HepG2 (cell line): ENCODE measurements around the gene HS6ST2.

ENCODE experiments used
- CEBPB ChIP-seq: IDR thresholded peaks from 2 replicates; pipeline ENCODE4 v1.6.1; 2011; ENCODE audit warnings: low read depth, low read length, improper control_type of control experiment, borderline replicate concordance
- CTCF ChIP-seq: sonication (generic); formaldehyde crosslinking; IDR thresholded peaks from 2 replicates; pipeline ENCODE4 v1.5.0; 2020; ENCODE audit warnings: mild to moderate bottlenecking, missing genetic modification reagents, moderate library complexity
- MAZ ChIP-seq, 2 experiments: sonication (generic) in 1 of 2; formaldehyde crosslinking in 1 of 2; IDR thresholded peaks; 2 replicates each; pipeline versions ENCODE4 v1.5.0 to v1.6.1; 2012 to 2020; ENCODE audit warnings: low read depth in 2 of 2, mild to moderate bottlenecking in 2 of 2, borderline replicate concordance in 1 of 2, improper control_type of control experiment in 1 of 2, low read length in 1 of 2, missing genetic modification reagents in 1 of 2, moderate library complexity in 1 of 2
- TF ChIP-seq, protein P1 (sequence below): sonication (generic); formaldehyde crosslinking; conservative IDR thresholded peaks from 2 replicates; pipeline ENCODE4 v1.8.0; 2022; ENCODE audit warnings: low read depth, missing genetic modification reagents

DNA sequence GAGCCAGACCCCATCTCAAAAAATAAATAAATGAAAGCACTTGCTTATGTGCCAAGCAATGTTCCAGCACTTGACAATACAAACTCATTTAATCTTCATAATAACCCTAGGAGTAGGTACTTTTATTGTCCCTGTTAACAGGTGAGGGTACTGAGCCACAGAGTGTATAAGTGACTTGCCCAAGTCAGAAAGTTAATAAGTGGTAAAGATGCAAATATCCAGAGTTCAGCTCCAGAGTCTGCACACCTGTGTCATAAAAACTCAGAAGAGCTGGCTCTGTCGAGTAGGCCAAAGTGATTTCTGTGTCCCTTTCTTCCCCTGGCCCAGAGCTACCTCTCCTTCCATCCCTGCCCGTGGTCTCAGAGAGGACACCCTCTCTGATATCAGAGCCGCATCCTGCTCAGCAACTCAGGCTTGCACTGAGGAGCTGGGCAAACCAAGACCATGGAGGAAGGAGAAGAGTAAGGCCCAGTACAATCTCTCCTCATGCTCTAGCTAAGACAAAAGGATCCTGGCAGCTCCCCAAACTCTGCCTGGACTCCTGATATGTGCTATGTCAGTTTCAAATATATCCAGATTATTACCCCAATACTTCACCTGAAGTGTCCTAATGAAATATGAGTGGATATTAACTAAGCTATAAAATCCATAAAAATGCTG is 136.3 kb downstream of the HS6ST2 start:
- TF ChIP-seq, protein P1, sequence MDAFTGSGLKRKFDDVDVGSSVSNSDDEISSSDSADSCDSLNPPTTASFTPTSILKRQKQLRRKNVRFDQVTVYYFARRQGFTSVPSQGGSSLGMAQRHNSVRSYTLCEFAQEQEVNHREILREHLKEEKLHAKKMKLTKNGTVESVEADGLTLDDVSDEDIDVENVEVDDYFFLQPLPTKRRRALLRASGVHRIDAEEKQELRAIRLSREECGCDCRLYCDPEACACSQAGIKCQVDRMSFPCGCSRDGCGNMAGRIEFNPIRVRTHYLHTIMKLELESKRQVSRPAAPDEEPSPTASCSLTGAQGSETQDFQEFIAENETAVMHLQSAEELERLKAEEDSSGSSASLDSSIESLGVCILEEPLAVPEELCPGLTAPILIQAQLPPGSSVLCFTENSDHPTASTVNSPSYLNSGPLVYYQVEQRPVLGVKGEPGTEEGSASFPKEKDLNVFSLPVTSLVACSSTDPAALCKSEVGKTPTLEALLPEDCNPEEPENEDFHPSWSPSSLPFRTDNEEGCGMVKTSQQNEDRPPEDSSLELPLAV (CRISPR knock-in tag), result no peak
- TF ChIP-seq MAZ (IDR thresholded peaks at IDR 0.05; ENCODE audit: borderline replicate concordance, low read depth, low read length) (no peak), MAZ (CRISPR knock-in tag; IDR thresholded peaks at IDR 0.05; ENCODE audit: low read depth) (no peak), CEBPB (no peak), CTCF (no peak)
